HepG2 (cell line): ENCODE data around the gene MOSPD2. TPM values are rescaled to one million over a fixed set of nuclear protein-coding genes. Genes with fewer than 3 reads are reported as not detected.

Source experiments
- ATAC-seq: fragments of 200-7000 bp; cut with Tn5 transposase; 3 replicates; pipeline ENCODE4 v1.9.1; 2020; ENCODE audit warnings: mild to moderate bottlenecking, moderate library complexity
- Bru-seq: library from RNA; stranded (reverse); fragments of 400-500 nt; gene quantifications from one replicate; lab custom pipeline; 2021; lab: Mats Ljungman, UMichigan
- BruChase-seq, 2 experiments: library from RNA; stranded (reverse); fragments of 400-500 nt; gene quantifications; one replicate each; lab custom pipeline; 2021; lab: Mats Ljungman, UMichigan
- BruUV-seq: library from RNA; stranded (reverse); fragments of 400-500 nt; replicated peaks from 2 replicates; lab custom pipeline; 2021; lab: Mats Ljungman, UMichigan
- CTCF ChIA-PET: fragments of 300-600 bp; formaldehyde crosslinking; extraction: SDS; loops from one replicate; lab custom pipeline; 2021; ENCODE audit warnings: low total read pairs, inconsistent platforms, low intra/inter-chr PET ratio; lab: Yijun Ruan, JAX
- POLR2A ChIA-PET: fragments of 350-600 bp; sonication (Branson Sonifier 250); formaldehyde crosslinking; loops from one replicate; lab custom pipeline; 2020; ENCODE audit warnings: antibody characterized with exemption, inconsistent platforms; lab: Yijun Ruan, JAX
- DNase-seq: peaks from one replicate; pipeline ENCODE4 v3.0.0-alpha.2; 2015; ENCODE audit warnings: low spot score
- FAIRE-seq: peaks from 3 replicates; lab custom pipeline; 2011; peaks lifted over from hg19 to GRCh38; lab: Jason Lieb, UNC
- H2AFZ ChIP-seq: one replicate; pipeline ENCODE4 v1.6.1; 2011; ENCODE audit warnings: low read length, inconsistent platforms
- H3K27ac ChIP-seq: fragments of 300-600 bp; 3 replicates; pipeline ENCODE4 v1.8.0; 2011; ENCODE audit warnings: mixed run types, mild to moderate bottlenecking, mixed read lengths, low read length, inconsistent platforms; ENCODE audit not compliant: insufficient read depth; ENCODE audit errors: extremely low read length
- H3K27me3 ChIP-seq, 2 experiments: fragments of 200-600 bp in 1 of 2; 2 replicates in 1 of 2; 3 replicates in 1 of 2; pipeline versions ENCODE4 v1.6.0 to v1.8.0; 2011; ENCODE audit warnings: low read length in 2 of 2, mild to moderate bottlenecking in 2 of 2, moderate library complexity in 2 of 2, inconsistent platforms in 1 of 2; ENCODE audit not compliant: insufficient read depth in 2 of 2, control insufficient read depth in 1 of 2
- H3K36me3 ChIP-seq, 2 experiments: fragments of 200-600 bp in 1 of 2; replicated peaks in 1 of 2; 2 replicates in 1 of 2; 3 replicates in 1 of 2; pipeline versions ENCODE4 v1.5.1 to v1.8.0; 2011; ENCODE audit warnings: low read length in 2 of 2, inconsistent platforms in 1 of 2; ENCODE audit not compliant: insufficient read depth in 2 of 2, control insufficient read depth in 1 of 2
- H3K4me1 ChIP-seq: 2 replicates; pipeline ENCODE4 v1.5.1; 2012; ENCODE audit warnings: low read length, inconsistent platforms; ENCODE audit not compliant: insufficient read depth
- H3K4me2 ChIP-seq: 2 replicates; pipeline ENCODE4 v1.6.0; 2011; ENCODE audit warnings: low read depth, low read length, inconsistent platforms
- H3K4me3 ChIP-seq, 3 experiments: fragments of 200-600 bp in 1 of 3; sonication (generic), shearing (Covaris generic) in 1 of 3; replicated peaks in 1 of 3; 2 replicates each; pipeline ENCODE4 v1.5.1; 2011 to 2016; ENCODE audit warnings: low read length in 3 of 3, inconsistent platforms in 2 of 3, low read depth in 2 of 3, mild to moderate bottlenecking in 2 of 3, control low read depth in 1 of 3, mixed read lengths in 1 of 3; ENCODE audit not compliant: insufficient read depth in 1 of 3
- H3K79me2 ChIP-seq: one replicate; pipeline ENCODE4 v1.6.1; 2011; ENCODE audit warnings: low read length, inconsistent platforms; ENCODE audit not compliant: insufficient read depth
- H3K9ac ChIP-seq: 2 replicates; pipeline ENCODE4 v1.6.0; 2011; ENCODE audit warnings: mild to moderate bottlenecking, low read depth, low read length, inconsistent platforms; ENCODE audit not compliant: insufficient read depth
- H3K9me3 ChIP-seq: 2 replicates; pipeline ENCODE4 v1.5.1; 2012; ENCODE audit warnings: mild to moderate bottlenecking, low read length
- H4K20me1 ChIP-seq: 2 replicates; pipeline ENCODE4 v1.6.0; 2011; ENCODE audit warnings: inconsistent platforms, mild to moderate bottlenecking, low read length, moderate library complexity; ENCODE audit not compliant: insufficient read depth
- ARNT ChIP-seq: fragments of 450-650 bp; IDR thresholded peaks from 2 replicates; pipeline ENCODE4 v1.6.1; 2017
- ERF ChIP-seq: IDR thresholded peaks from 2 replicates; pipeline ENCODE4 v1.6.1; 2018; ENCODE audit warnings: missing biosample characterization, missing genetic modification reagents
- HNF4G ChIP-seq, 2 experiments: sonication (generic) in 1 of 2; formaldehyde crosslinking in 1 of 2; IDR thresholded peaks; 2 replicates each; pipeline versions ENCODE4 v1.4.0 to v1.6.1; 2011 to 2020; ENCODE audit warnings: borderline replicate concordance in 2 of 2, low read depth in 2 of 2, mild to moderate bottlenecking in 2 of 2, low read length in 1 of 2, missing genetic modification reagents in 1 of 2, moderate library complexity in 1 of 2
- JARID2 ChIP-seq: sonication (generic); formaldehyde crosslinking; IDR thresholded peaks from 2 replicates; pipeline ENCODE4 v1.8.1; 2023; ENCODE audit warnings: missing genetic modification reagents, inconsistent platforms; ENCODE audit not compliant: insufficient replicate concordance
- PHF5A ChIP-seq: IDR thresholded peaks from one replicate; pipeline ENCODE4 v1.6.1; 2018; ENCODE audit warnings: low read depth, missing genetic modification reagents; ENCODE audit not compliant: unreplicated experiment
- RELA ChIP-seq: sonication (generic); formaldehyde crosslinking; IDR thresholded peaks from 2 replicates; pipeline ENCODE4 v1.4.0; 2020; ENCODE audit warnings: missing genetic modification reagents
- RFX3 ChIP-seq: IDR thresholded peaks from 2 replicates; pipeline ENCODE4 v1.6.1; 2016; ENCODE audit warnings: missing biosample characterization, missing genetic modification reagents
- TSC22D2 ChIP-seq: sonication (generic); formaldehyde crosslinking; IDR thresholded peaks from 2 replicates; pipeline ENCODE4 v1.5.1; 2020; ENCODE audit warnings: missing genetic modification reagents, mild to moderate bottlenecking, borderline replicate concordance
- ZBED4 ChIP-seq: sonication (generic); formaldehyde crosslinking; IDR thresholded peaks from 2 replicates; pipeline ENCODE4 v1.4.0; 2020; ENCODE audit warnings: missing genetic modification reagents, borderline replicate concordance
- ZFP62 ChIP-seq: sonication (generic); formaldehyde crosslinking; IDR thresholded peaks from 2 replicates; pipeline ENCODE4 v1.4.0; 2020; ENCODE audit warnings: missing genetic modification reagents
- ZNF296 ChIP-seq: sonication (generic); formaldehyde crosslinking; conservative IDR thresholded peaks from 2 replicates; pipeline ENCODE4 v1.5.0; 2020; ENCODE audit warnings: mild to moderate bottlenecking, missing genetic modification reagents
- WGBS: methylation state at CpG from one replicate; pipeline ENCODE4 v1.1.6; 2017; ENCODE audit warnings: low lambda C conversion rate; 5-methylcytosine and 5-hydroxymethylcytosine counted together
- in situ Hi-C: cut with HindIII; loops from 2 replicates; pipeline ENCODE4 v1.10.0; 2017; ENCODE audit warnings: low pct_unique_long_range_greater_than_20kb; ENCODE audit not compliant: extremely low pct_ligation_motif_present
- intact Hi-C: fragments of 100-400 bp; cut with micrococcal nuclease; formaldehyde crosslinking; loops from one replicate; pipeline ENCODE4 v1.10.0; 2022; ENCODE audit not compliant: unreplicated experiment
- long read RNA-seq, 2 experiments: library from RNA in 1 of 2; library from polyadenylated mRNA in 1 of 2; stranded (forward) in 1 of 2; unstranded in 1 of 2; transcript quantifications; one replicate each; pipeline ENCODE4 v2.0.0, GENCODE V29; 2019 to 2022
- polyA minus RNA-seq, 3 experiments: library from RNA; depleted of rRNA, polyadenylated mRNA; stranded (reverse); fragments of >200 nt; gene quantifications; 2 replicates each; pipeline ENCODE4 v1.2.3, GENCODE V29; 2011; ENCODE audit warnings: low replicate concordance in 1 of 3
- polyA plus RNA-seq, 8 experiments: library from polyadenylated mRNA; depleted of rRNA in 3 of 8; stranded (reverse) in 7 of 8; unstranded in 1 of 8; fragments of >200 nt; fragmentation: Illumina TruSeq in 4 of 8; extraction: Trizol in 4 of 8; gene quantifications; 2 replicates each; pipeline versions ENCODE4 v1.2.1 to v1.2.3, GENCODE V29; 2011 to 2016; ENCODE audit warnings: low read depth in 4 of 8, missing spikeins in 1 of 8, mixed read lengths in 1 of 8; ENCODE audit not compliant: insufficient read depth in 1 of 8
- total RNA-seq, 5 experiments: library from RNA; depleted of rRNA; stranded (reverse); fragments of >200 nt; fragmentation: Illumina TruSeq; extraction: Trizol; gene quantifications; 2 replicates each; pipeline ENCODE4 v1.2.3, GENCODE V29; 2016; ENCODE audit warnings: low read depth in 1 of 5
- TF ChIP-seq, protein P1 (sequence below): sonication (generic); formaldehyde crosslinking; IDR thresholded peaks from 2 replicates; pipeline ENCODE4 v1.5.0; 2020; ENCODE audit warnings: mild to moderate bottlenecking, missing genetic modification reagents

The MOSPD2 gene
- total RNA-seq (2016; rRNA removed; fragmentation: Illumina TruSeq; extraction: Trizol) (7.0 and 11.3 TPM in 2 replicates), polyA plus RNA-seq (2011; rRNA removed) (3.7 and 4.8 TPM in 2 replicates), polyA minus RNA-seq (2011; rRNA and poly(A)+ RNA removed; ENCODE audit: low replicate concordance) (4.8 and 20.1 TPM in 2 replicates), Bru-seq, nascent RNA (percentile 56 among the genes with signal in this experiment), BruChase-seq, experiment 1, labeled RNA remaining after a 6-hour chase (percentile 52 among the genes with signal in this experiment), BruChase-seq, experiment 2, labeled RNA remaining after a 2-hour chase (percentile 52 among the genes with signal in this experiment)
- total RNA-seq (2016; cell fraction: cytosol; rRNA removed; fragmentation: Illumina TruSeq; extraction: Trizol; ENCODE audit: low read depth): 0.53 and 0.71 TPM in 2 replicates
- 6.4 and 11.5 TPM in 2 replicates for total RNA-seq (2016; cell fraction: insoluble cytoplasmic fraction; rRNA removed; fragmentation: Illumina TruSeq; extraction: Trizol)
- total RNA-seq (2016; cell fraction: membrane; rRNA removed; fragmentation: Illumina TruSeq; extraction: Trizol): 2.5 and 2.7 TPM in 2 replicates
- 9.9 and 10.7 TPM in 2 replicates for total RNA-seq (2016; cell fraction: nucleus; rRNA removed; fragmentation: Illumina TruSeq; extraction: Trizol)
- polyA plus RNA-seq (2011; cell fraction: cytosol; rRNA removed): 1.6 and 3.1 TPM in 2 replicates
- 3.7 and 4.8 TPM in 2 replicates for polyA plus RNA-seq (2011; cell fraction: nucleus; rRNA removed)
- 4.3 and 4.5 TPM in 2 replicates for polyA plus RNA-seq (2012)
- 0.19 and 0.20 TPM in 2 replicates for polyA plus RNA-seq (2016; cell fraction: cytosol; fragmentation: Illumina TruSeq; extraction: Trizol; ENCODE audit: low read depth)
- 7.9 and 9.7 TPM in 2 replicates for polyA plus RNA-seq (2016; cell fraction: insoluble cytoplasmic fraction; fragmentation: Illumina TruSeq; extraction: Trizol; ENCODE audit: low read depth)
- 1.1 and 1.4 TPM in 2 replicates for polyA plus RNA-seq (2016; cell fraction: membrane; fragmentation: Illumina TruSeq; extraction: Trizol; ENCODE audit: low read depth)
- 5.8 and 6.1 TPM in 2 replicates for polyA plus RNA-seq (2016; cell fraction: nucleus; fragmentation: Illumina TruSeq; extraction: Trizol; ENCODE audit: insufficient read depth, low read depth)
- 4.7 and 8.1 TPM in 2 replicates for polyA minus RNA-seq (2011; cell fraction: cytosol; rRNA and poly(A)+ RNA removed)
- 34.6 and 37.0 TPM in 2 replicates for polyA minus RNA-seq (2011; cell fraction: nucleus; rRNA and poly(A)+ RNA removed)
- long read RNA-seq, experiment 1, full-length matches to known transcripts: 3 of 6 reads
- long read RNA-seq, experiment 1, partial matches to known transcripts: 3 of 6 reads
- long read RNA-seq, experiment 1, other reads (novel, unspliced or antisense): 0 of 6 reads
- long read RNA-seq, experiment 2, full-length matches to known transcripts: 1 of 4 reads
- long read RNA-seq, experiment 2, partial matches to known transcripts: 1 of 4 reads
- long read RNA-seq, experiment 2, other reads (novel, unspliced or antisense): 2 of 4 reads

DNA sequence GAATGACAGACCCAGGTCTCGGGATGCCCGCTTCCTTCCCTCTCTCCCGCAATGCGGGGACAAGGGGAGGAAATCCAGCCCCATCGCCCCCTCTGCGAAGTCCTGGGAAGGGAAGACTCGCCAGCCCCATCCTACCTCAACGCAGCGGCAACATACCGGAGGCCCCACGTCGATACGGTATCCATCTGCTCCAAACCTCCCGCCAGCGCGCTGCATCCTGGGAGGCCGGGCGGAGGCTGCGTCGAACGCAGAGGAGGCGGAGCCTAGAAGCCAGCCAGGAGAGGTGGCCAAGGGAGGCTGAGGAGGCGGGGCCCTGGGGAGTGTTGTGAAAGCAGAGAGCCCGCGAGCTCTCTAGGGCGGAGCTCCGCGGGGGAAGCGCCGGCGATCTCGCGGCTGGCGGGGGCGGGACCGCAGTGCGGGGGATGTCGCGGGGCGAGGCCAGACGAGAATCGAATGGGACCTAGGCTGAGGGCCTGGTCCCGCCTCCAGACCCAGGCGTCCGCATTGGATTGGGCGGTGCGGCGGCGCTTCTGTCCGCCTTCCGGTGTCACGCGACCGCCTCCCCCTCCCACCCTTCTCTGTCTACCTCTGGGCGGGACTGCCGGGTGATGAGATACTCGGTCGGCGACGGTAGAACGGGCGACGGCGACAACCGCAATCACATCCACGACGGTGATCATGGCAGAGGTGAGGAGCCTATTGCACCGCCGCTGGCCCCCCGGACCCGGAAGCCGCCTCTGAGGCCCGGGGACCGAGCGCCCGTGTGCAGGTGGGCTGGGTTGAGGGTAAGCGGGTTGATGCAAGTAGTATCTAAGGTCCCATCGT lies at the start of gene MOSPD2, which contains the start of gene FANCB:
MOSPD2 (plus strand) TSS at position 571 of the 825 bp plus-strand sequence; CDS start at position 679, 108 bp downstream.
FANCB (minus strand) TSS at position 219 of the 825 bp plus-strand sequence. CDS start 7,559 bp downstream, outside the sequence.
- Histone ChIP-seq H3K4me1 (peaks cover 10% of the 10 kb centered on the region; the same call in 1 of the 2 replicates), H3K9me3 (no peaks in the 10 kb centered on the region), H3K27ac (peak within 1 kb of the TSS; percentile 73), H2AFZ (no peak within 1 kb of the TSS), H3K36me3 (no peaks in the 10 kb centered on the region), H4K20me1 (no peaks in the 10 kb centered on the region), H3K4me2 (peak within 1 kb of the TSS; percentile 81), H3K27me3 (no peaks in the 10 kb centered on the region; a peak in 1 of 5 replicates), H3K9ac (peak within 1 kb of the TSS; percentile 81), H3K4me3 (peak within 1 kb of the TSS; percentile 67 to 83 (median 82)), H3K79me2 (peaks cover 9% of the 10 kb centered on the region)
- 0% methylated on average over 5 of the region's 78 CpGs for WGBS
- FAIRE-seq (peak; percentile 88), ATAC-seq (peak; percentile 99), DNase-seq (peak; percentile 90)
- in situ Hi-C loops (no loop called here), intact Hi-C loops (loop anchor here (1.0 to 10.0 kb wide), 3 partner anchors 116 to 1842 kb away; partner anchors contain the start of genes CTPS2 and SYAP1)
- BruUV-seq: no TSS peak
- CTCF ChIA-PET: no interaction called here
- POLR2A ChIA-PET: no interaction called here
- TF ChIP-seq ERF: peak; percentile 26; the same call in 1 of the 2 replicates
- no peak for TF ChIP-seq PHF5A (CRISPR knock-in tag)
- TF ChIP-seq ZBED4 (CRISPR knock-in tag): no peak
- no peak for TF ChIP-seq RELA (CRISPR knock-in tag)
- no peak for TF ChIP-seq ZFP62
- TF ChIP-seq JARID2 (CRISPR knock-in tag): no peak
- TF ChIP-seq TSC22D2 (CRISPR knock-in tag): 0 out of 2 replicates have a peak, but pooled peaks have one; percentile 18
- TF ChIP-seq ARNT: no peak
- TF ChIP-seq RFX3 (CRISPR knock-in tag): 0 out of 2 replicates have a peak, but pooled peaks have one; percentile 35
- TF ChIP-seq, protein P1, sequence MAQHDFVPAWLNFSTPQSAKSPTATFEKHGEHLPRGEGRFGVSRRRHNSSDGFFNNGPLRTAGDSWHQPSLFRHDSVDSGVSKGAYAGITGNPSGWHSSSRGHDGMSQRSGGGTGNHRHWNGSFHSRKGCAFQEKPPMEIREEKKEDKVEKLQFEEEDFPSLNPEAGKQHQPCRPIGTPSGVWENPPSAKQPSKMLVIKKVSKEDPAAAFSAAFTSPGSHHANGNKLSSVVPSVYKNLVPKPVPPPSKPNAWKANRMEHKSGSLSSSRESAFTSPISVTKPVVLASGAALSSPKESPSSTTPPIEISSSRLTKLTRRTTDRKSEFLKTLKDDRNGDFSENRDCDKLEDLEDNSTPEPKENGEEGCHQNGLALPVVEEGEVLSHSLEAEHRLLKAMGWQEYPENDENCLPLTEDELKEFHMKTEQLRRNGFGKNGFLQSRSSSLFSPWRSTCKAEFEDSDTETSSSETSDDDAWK (CRISPR knock-in tag): no peak
- no peak for TF ChIP-seq ZNF296
- no peak for TF ChIP-seq HNF4G (IDR thresholded peaks at IDR 0.05; ENCODE audit: borderline replicate concordance, low read depth, low read length)
- no peak for TF ChIP-seq HNF4G (CRISPR knock-in tag; IDR thresholded peaks at IDR 0.05; ENCODE audit: borderline replicate concordance, low read depth)
